H1 (cell line): ENCODE results near the gene GAPDH. TPM values are rescaled to one million over a fixed set of nuclear protein-coding genes. Genes with fewer than 3 reads are reported as not detected.

ENCODE experiments used
- ATF2 ChIP-seq: IDR thresholded peaks from 2 replicates; pipeline ENCODE4 v1.6.1; 2012; ENCODE audit warnings: low read length, inconsistent platforms
- ATF3 ChIP-seq: IDR thresholded peaks from 2 replicates; pipeline ENCODE4 v1.6.1; 2011; ENCODE audit warnings: low read depth, mild to moderate bottlenecking, low read length; ENCODE audit not compliant: insufficient read depth
- BCL11A ChIP-seq, 2 experiments: IDR thresholded peaks; one replicate each; pipeline ENCODE4 v1.6.1; 2011; ENCODE audit warnings: low read depth in 2 of 2, low read length in 2 of 2, mild to moderate bottlenecking in 2 of 2
- CEBPB ChIP-seq: IDR thresholded peaks from 2 replicates; pipeline ENCODE4 v1.6.1; 2012; ENCODE audit warnings: low read depth, low read length
- CHD2 ChIP-seq: IDR thresholded peaks from 2 replicates; pipeline ENCODE4 v1.6.1; 2012; ENCODE audit warnings: low read length, improper control_type of control experiment
- CTCF ChIP-seq, 3 experiments: IDR thresholded peaks; 1 replicate in 2 of 3; 2 replicates in 1 of 3; pipeline versions ENCODE4 v1.5.1 to v1.6.1; 2011; ENCODE audit warnings: low read length in 3 of 3, mild to moderate bottlenecking in 3 of 3, inconsistent platforms in 2 of 3, low read depth in 1 of 3, moderate library complexity in 1 of 3; ENCODE audit not compliant: insufficient read depth in 1 of 3; ENCODE audit errors: control extremely low read depth in 1 of 3
- EP300 ChIP-seq, 2 experiments: IDR thresholded peaks; 1 replicate in 1 of 2; 2 replicates in 1 of 2; pipeline ENCODE4 v1.6.1; 2011 to 2012; ENCODE audit warnings: low read depth in 2 of 2, low read length in 2 of 2, mild to moderate bottlenecking in 2 of 2, borderline replicate concordance in 1 of 2, inconsistent platforms in 1 of 2, moderate library complexity in 1 of 2
- EZH2 ChIP-seq: fragments of 200-600 bp; sonication (generic); IDR thresholded peaks from 2 replicates; pipeline ENCODE4 v1.7.1; 2012; ENCODE audit warnings: low read depth, mild to moderate bottlenecking, moderate library complexity, low read length, inconsistent platforms; ENCODE audit not compliant: severe bottlenecking
- GTF2F1 ChIP-seq: IDR thresholded peaks from 2 replicates; pipeline ENCODE4 v1.6.1; 2012; ENCODE audit warnings: low read depth, low read length, improper control_type of control experiment, borderline replicate concordance
- HDAC2 ChIP-seq, 2 experiments: fragments of 300-600 bp in 1 of 2; sonication (generic) in 1 of 2; IDR thresholded peaks; 2 replicates each; pipeline ENCODE4 v1.6.1; 2011 to 2012; ENCODE audit warnings: low read depth in 2 of 2, low read length in 2 of 2, mild to moderate bottlenecking in 2 of 2, moderate library complexity in 2 of 2, borderline replicate concordance in 1 of 2, inconsistent platforms in 1 of 2
- NRF1 ChIP-seq: IDR thresholded peaks from 2 replicates; pipeline ENCODE4 v1.6.1; 2011; ENCODE audit warnings: mild to moderate bottlenecking, low read depth, low read length, improper control_type of control experiment
- RNF2 ChIP-seq: fragments of 200-900, 300-1000 bp; sonication (generic); IDR thresholded peaks from 2 replicates; pipeline ENCODE4 v1.7.1; 2016; ENCODE audit warnings: borderline replicate concordance, low read depth, mild to moderate bottlenecking, antibody characterized with exemption, low read length; ENCODE audit not compliant: poor library complexity, severe bottlenecking; ENCODE audit errors: missing control alignments
- SP2 ChIP-seq: IDR thresholded peaks from 2 replicates; pipeline ENCODE4 v1.6.1; 2012; ENCODE audit warnings: mild to moderate bottlenecking, low read length, inconsistent platforms
- SRF ChIP-seq: IDR thresholded peaks from 2 replicates; pipeline ENCODE4 v1.6.1; 2011; ENCODE audit warnings: mild to moderate bottlenecking, low read depth, low read length, moderate library complexity
- USF2 ChIP-seq: IDR thresholded peaks from 2 replicates; pipeline ENCODE4 v1.6.1; 2011; ENCODE audit warnings: low read length, improper control_type of control experiment
- YY1 ChIP-seq: IDR thresholded peaks from 2 replicates; pipeline ENCODE4 v1.6.1; 2011; ENCODE audit warnings: low read depth, mild to moderate bottlenecking, low read length
- polyA plus RNA-seq, 7 experiments: library from polyadenylated mRNA; depleted of rRNA in 3 of 7; stranded (reverse) in 5 of 7; unstranded in 2 of 7; fragments of >200 nt in 5 of 7; fragments of 200-250 nt in 2 of 7; gene quantifications; 1 replicate in 5 of 7; 2 replicates in 1 of 7; 4 replicates in 1 of 7; pipeline versions ENCODE4 v1.2.1 to v1.2.3, GENCODE V29; 2011 to 2013; ENCODE audit warnings: missing spikeins in 2 of 7, mixed read lengths in 2 of 7
- total RNA-seq: library from RNA; stranded (reverse); fragmentation: NEBNext Ultra II Directional; extraction: Animal tissue kit (Norgen Biotek cat#: 25700); gene quantifications from 2 replicates; pipeline ENCODE4 v1.2.1, GENCODE V29; 2021

Gene GAPDH
- total and polyA plus RNA-seq, 2 of the 8 experiments (the other 6 are each of a cell fraction or from before 2014, with no cell fraction given): 5,175 to 15,878 TPM

- TF ChIP-seq ATF3 (no peak), NRF1 (no peak), HDAC2 (IDR thresholded peaks at IDR 0.05; ENCODE audit: borderline replicate concordance in 1 of 2, low read depth in 2 of 2, low read length in 2 of 2) (no peak; a peak in 1 of 4 replicates), SRF (no peak), ATF2 (no peak), CEBPB (no peak), EZH2 (no peak), BCL11A (IDR thresholded peaks at IDR 0.05; ENCODE audit: low read depth in 2 of 2, low read length in 2 of 2) (no peak), RNF2 (no peak), SP2 (no peak), CTCF (IDR thresholded peaks at IDR 0.05; ENCODE audit: control extremely low read depth in 1 of 3, insufficient read depth in 1 of 3, low read depth in 1 of 3, low read length in 3 of 3) (no peak; a peak in 1 of 4 replicates), CHD2 (no peak; the same call in 1 of the 2 replicates), EP300 (IDR thresholded peaks at IDR 0.05; ENCODE audit: borderline replicate concordance in 1 of 2, low read depth in 2 of 2, low read length in 2 of 2) (peak in 1 of 2 experiments; percentile 7; a peak in 1 of 3 replicates), USF2 (no peak), GTF2F1 (peak; percentile 97), YY1 (no peak)
These were observed at the start of gene GAPDH (continued) for GRCh38 chr12:6533923-6534694.
